GM19239 (cell line): Measurements from ENCODE around the gene ARSK.

Experiments
- DNase-seq: peaks from one replicate; pipeline ENCODE4 v3.0.0; 2011; ENCODE audit warnings: low spot score; ENCODE audit not compliant: insufficient read length
- FAIRE-seq: peaks from 2 replicates; lab custom pipeline; 2011; peaks lifted over from hg19 to GRCh38; lab: Jason Lieb, UNC

The ARSK gene

DNA sequence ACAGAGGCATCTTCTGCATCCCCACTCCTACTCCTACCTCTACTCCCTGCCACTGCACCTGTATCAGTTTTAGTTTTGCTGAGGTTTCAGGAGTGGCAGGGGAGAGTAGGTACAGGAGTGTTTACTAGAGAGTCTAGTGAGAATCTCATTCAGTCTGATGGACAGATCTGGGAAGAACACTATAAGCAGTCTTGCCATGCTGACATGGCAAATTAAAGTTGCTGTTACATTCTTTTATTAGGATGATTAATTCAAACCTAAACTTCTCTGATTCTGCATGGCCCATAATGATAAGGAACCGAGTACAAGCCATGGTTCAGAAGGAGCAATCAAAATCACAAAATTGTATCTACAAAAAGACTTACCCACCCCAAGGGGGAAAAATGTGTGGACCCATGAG lies 7.4 kb downstream of the ARSK start:
- DNase-seq: no peak
- no peak for FAIRE-seq

DNA sequence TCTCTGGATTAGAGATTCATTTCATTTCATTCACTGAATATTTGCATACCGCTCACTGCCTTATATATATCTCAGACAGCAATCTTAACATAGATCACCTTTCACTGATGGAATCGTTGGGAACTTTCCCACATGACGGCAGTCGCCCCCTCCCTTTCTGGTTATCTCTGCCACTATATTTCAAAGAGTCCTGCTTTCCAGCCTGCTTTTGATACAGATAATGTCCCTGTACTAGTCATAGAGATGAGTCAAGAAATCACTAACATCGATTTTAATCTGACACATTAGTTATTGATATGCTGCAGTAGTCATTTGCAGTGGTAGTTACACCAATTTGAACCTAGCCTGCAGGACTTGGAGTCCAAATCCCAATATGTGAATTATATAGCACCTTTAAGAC lies 8.5 kb downstream of the ARSK start:
- FAIRE-seq: no peak
- DNase-seq: no peak

DNA sequence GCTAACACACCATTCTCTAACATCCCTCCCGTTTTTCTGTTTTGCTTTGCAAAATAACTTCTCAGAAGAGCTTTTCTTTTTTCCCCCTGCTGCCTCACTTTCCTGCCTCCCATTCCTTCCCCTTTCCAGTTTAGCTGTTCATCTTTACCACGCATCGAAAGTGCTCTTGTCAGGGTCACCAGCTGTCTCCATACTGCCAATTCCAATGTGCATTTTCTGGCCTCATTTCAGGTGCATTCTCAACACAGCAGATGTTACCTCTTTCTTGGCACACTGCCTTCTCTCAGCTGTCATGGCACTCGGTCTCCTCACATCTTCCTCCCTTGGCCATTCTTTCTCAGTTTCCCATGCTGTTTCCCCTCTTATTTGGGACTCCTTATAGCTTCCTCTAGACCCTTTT lies 9.5 kb downstream of the ARSK start:
- no peak for DNase-seq
- no peak for FAIRE-seq

DNA sequence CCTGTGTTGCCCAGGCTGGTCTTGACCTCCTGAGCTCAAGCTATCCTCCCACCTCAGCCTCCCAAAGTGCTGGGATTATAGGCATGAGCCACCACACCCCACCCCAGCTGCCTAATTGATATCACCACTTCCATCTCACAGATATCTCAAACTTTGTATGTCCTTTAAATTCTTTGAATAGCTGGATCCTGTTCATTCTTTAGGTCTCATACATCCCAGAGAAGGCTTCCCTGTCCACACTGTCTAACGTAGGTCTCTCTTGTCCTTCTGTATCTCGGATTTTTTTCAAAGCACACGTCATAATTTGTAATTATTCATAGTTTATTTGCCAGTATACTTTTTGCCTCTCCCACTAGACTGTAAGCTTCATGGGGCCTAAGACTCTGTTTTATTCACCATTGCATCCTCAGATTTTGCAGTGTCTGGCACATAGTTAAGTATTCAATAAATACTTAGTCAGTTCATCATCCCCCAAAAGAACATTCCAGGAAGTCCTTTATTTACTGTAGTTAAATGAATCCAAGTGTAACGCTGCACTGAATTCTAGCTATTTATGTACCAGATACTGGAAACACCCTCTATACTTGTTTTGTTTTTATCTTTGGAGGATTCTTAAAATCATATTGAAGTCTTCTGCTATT lies 10.5 kb downstream of the ARSK start:
- no peak for DNase-seq
- FAIRE-seq: no peak

DNA sequence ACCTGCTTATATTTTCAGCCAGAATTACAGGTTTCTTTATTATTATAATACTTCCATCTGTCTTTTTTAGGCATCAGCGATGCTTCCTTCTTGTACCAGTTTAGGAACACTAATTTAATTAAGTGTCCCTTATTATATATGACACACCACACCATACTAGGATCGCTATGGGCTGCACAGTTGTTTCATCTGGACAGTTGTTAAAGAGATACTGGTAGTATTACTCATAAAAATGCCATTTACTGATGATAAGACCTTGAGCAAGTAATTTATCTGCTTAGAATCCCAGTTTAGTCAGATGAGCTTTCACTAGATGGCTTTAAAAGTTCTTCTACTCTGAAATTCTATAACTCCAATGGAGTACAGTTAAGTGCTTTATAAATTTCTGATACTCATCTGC lies 17.1 kb downstream of the ARSK start:
- no peak for DNase-seq
- FAIRE-seq: no peak

DNA sequence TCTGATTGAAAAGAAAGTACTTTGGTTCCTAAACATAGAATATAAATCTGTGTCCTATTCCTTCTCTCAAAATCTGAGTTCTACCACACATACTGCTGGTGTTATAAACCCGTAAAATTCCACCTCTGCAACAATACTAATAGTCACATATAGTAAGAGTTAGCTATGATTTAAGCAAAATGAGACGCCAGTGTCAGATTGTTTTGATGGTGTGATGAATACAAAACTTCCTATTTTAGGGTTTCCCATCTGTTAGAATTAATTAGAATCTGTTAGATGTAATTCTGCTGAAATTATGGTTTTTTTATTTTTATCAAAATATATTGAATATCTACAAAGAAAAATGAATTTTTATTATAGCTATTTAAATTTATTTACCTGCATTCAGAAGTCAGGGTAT lies 26.7 kb downstream of the ARSK start:
- DNase-seq (no peak), FAIRE-seq (no peak)

DNA sequence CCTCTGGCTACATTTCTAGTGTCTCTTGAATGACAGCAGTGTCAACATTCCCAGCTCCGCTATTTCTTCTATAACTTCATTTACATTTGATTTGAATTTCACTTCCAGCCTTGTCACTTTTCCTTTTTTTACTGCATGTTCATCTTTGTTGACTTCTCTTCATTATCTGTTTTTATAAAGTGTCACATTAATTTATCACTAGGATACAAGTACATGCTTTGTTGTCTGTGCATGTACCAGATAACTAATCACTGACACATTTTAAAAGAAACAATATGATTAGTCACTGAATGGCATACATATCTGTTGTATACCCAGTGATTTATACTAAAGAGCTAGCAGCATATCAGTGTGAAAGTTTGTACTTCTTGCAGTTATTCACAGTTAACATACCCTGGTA lies 29.1 kb downstream of the ARSK start:
- DNase-seq (no peak), FAIRE-seq (no peak)

DNA sequence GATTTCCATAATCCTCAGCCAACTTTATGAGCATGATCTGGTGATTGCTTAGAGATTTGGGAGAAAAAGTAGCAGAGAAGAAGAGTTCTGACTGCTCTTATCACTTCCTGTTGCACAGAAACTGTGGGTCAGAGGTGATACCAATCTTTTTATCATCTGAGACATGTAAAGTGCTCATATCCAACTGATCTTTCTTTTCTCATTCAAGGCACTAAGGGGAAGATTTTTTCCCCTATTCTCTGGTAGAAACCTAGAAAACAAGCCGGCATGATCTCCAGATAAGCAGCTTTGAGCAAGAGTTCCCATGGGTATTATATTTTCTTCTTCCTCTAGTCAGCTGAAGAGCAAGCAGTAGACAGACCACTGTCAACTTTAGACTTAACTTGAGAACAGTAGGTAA lies 36.0 kb downstream of the ARSK start:
- DNase-seq (no peak), FAIRE-seq (peak; percentile 45)

DNA sequence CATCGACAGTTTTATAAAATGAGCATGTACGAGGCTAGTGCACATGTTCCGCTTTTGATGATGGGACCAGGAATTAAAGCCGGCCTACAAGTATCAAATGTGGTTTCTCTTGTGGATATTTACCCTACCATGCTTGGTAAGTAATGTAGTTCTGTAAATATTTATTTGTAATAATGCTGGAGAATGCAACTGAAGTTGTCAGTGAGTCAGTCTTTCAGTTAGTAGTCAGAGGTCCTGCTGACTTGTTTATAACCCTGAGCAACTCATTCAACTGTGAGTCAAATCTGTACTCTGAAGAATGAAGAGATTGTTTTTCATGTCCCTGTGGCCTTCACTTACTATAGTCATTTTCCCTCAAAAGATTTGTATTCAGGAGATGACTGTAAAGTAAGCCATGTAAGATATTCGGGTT lies 36.6 kb downstream of the ARSK start:
- DNase-seq (no peak), FAIRE-seq (peak; percentile 4)

DNA sequence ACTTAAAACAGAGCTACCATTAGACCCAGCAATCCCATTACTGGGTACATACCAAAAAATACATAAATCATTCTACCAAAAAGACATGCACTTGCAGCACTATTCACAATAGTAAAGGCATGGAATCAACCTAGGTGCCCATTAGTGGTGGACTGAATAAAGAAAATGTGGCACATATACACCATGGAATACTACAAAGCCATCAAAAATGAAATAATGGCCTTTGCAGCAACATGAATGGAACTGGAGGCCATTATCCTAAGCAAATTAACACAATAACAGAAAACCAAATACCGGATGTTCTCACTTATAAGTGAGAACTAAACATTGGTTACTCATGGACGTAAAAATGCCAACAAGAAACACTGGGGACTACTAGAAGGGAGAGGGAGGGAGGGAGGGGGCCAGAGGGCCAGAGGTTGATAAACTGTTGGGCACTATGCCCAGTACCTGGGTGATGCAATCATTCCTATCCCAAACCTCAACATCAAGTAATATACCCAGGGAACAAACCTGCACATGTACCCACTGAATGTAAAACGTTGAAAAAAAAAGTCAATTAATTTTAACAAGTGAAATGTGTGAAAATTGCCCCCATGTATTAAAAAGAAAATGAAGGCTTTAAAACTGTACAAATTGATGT lies 40.5 kb downstream of the ARSK start:
- FAIRE-seq (no peak), DNase-seq (no peak)

DNA sequence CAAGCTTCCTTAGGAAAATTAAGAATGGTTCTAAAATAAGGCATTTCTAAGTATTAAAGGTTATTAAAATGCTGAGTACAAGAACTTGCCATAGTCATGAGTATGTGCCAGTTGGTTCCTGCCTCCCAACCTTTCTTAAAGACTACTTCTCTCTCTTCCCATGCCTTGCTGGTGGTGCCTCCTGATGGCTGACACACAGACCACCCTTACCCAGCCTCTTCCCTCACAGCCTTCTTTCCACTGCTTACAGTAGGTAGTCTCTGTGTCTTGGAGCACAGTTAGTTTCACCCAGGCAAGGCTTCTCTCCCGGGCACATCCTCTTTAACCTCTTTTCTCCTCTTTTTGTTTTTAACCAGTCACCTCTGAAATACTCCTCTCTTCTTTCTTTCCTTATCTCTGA lies 44.4 kb downstream of the ARSK start:
- no peak for DNase-seq
- FAIRE-seq: no peak

DNA sequence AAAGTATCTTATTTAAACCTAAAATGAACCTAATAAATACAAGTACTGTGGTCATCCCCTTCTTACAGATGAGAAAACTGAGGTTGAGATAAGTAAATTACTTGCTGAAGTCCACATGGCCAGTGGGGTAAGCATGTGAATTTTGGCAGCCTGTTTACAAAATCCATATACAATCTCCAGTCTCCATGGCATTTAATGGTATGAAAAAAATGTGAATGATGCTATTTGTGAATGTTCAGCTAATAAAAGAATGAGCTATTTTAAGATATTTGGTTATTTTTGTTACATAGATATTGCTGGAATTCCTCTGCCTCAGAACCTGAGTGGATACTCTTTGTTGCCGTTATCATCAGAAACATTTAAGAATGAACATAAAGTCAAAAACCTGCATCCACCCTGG lies 45.7 kb downstream of the ARSK start:
- FAIRE-seq (no peak), DNase-seq (no peak)

DNA sequence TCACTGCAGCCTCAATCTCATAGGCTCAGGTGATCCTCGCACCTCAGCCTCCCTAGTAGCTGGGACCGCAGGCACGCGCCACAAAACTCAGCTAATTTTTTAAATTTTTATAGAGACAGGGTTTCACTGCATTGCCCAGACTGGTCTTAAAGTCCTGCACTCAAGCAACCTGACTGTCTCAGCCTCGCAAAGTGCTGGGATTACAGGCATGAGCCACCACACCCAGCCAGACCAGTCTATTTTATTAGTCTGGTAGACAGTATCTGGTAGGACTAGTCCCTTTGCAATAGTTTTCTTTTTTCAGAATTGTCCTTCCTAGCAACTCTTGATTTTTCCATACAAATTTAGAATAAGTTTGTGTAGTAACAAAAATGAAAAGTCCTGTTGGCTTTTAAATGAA lies 50.9 kb downstream of the ARSK start:
- DNase-seq (no peak), FAIRE-seq (no peak)

DNA sequence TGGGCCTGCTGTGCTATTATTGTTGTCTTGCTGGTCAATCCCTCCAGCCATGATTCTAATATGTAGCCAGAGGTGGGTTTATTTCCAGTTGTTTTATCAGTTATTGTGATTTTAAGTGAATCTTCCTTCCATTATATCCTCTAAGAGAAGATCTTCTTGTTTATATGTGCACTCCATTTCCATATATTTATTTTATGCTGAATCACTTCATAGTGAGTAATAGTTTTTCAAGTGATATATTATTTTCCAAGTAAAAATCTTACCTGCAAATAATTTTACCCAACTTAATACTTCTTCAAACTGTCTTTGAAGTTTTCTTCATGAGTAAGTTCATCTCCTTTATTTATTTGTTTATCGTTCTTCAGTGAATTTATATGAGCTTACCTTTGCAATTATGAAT lies 51.5 kb downstream of the ARSK start:
- no peak for FAIRE-seq

DNA sequence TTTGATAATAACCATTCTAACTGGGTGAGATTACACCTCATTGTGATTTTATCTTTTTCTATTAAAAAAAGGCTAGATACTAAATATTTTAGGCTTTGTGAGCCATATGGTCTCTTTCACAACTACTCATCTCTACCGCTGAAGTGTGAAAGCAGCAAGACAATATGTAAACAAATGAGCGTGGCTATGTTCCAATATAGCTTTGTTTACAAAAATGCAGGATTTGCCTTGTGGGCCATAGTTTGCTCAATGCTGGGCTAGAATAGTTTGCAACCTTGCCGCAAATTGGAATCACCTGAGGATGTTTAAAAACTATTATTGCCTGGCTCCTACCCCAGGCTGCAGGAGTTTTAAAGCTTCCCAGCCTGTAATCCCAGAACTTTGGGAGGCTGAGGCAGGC lies 54.8 kb downstream of the ARSK start:
- FAIRE-seq: no peak
- no peak for DNase-seq

More for the DNA sequence above, 51.5 kb downstream of the ARSK start:
- DNase-seq: no peak

DNA sequence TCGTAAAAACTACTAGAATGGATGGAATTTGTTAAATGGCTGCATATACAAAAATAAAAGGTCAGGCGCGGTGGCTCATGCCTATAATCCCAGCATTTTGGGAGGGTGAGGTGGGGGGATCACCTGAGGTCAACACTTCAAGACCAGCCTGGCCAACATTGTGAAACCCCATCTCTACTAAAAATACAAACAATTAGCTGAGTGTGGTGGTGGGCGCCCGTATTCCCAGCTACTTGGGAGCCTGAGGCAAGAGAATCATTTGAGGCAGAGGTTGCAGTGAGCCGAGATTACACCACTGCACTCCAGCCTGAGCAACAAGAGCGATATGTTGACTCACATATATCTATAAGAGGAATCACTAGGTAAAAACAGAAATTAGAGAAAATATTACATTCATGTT lies 55.6 kb downstream of the ARSK start:
- FAIRE-seq (no peak), DNase-seq (no peak)

DNA sequence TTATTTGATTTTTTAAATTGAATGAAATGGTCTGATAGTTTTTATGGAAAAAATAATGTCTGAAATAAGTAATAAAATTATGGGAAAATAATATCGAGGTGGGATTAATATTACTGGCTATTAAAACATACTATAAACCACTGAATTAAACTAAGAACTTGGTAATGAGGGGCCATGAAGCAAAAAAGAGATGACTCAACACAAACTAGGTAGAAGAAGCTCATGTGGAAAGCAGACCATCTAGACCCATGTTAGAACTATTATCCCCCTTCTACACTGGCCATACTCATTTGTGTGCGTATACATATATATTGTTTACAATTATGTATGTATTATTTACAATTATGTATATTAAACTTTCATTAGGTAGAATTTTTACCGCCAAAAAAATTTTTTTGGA lies 56.5 kb downstream of the ARSK start:
- DNase-seq (no peak), FAIRE-seq (no peak)

DNA sequence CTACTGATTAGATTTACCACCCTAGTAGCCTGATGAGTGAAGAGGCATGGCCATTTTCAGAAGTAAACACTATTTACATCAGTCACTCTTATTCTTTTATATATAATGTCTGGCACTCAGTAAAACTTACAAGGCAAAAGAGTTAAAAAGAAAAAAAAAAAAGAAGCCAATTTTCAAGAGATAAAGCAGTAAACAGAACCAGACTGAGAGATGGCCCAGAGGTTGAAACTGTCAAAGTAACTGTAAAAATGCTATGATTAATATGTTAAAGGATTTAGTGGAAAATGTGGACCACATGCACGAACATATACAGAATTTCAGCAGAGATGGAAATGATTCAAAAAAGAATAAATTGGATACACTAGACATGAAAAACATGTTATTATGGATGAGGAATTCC lies 58.6 kb downstream of the ARSK start:
- FAIRE-seq (no peak), DNase-seq (no peak)

DNA sequence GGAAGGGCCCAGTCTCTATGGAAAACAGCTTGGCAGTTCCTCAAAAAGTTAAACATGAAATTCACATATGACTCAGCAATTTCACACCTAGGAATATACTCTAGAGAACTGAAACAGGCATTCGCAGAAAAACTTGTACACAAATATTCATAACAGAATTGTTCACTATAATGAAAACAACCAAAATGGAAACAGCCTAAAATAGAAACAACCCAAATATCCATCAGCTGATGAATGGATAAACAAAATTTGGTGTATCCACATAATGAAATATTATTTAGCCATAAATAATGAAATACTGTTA lies 60.2 kb downstream of the ARSK start:
- no peak for DNase-seq
- FAIRE-seq: peak; percentile 81

DNA sequence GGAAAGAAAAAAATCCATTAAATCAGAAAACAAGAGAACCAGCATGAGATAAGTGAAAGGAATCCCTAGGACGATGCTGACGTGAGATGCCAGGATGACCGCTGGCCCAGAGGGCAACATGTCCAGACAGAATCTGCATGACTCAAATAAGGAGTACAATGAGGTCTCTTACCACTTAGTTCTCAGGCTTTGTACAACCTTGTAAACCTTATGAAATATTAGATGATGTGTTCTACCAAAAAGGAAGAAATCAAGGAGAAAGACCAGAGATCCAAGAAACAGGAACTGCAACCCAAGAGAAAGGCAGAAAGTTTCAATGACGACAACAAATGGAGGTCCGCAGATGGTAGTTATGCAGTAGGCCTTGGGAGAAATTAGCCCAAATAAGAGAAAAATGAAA lies 62.2 kb downstream of the ARSK start:
- no peak for FAIRE-seq

DNA sequence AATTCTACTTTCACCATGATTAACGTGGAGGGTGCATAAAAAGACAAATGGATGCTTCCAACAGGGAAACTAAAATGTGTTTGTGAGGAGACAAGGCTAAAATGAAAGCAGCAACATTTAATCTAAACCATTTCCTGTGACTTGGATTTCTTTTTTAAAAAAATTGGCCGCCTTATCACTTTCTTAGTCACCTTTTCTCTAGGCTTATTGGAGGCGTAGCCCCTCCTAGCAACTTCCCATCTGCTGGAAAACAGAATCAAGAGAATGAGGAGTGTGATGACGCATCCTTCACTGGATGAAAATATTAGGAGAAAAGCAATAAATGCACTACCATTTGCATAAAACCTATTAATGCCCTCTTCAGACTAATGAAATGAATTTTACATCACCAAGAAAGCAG lies 64.2 kb downstream of the ARSK start:
- DNase-seq (no peak), FAIRE-seq (no peak)

More for the DNA sequence above, 62.2 kb downstream of the ARSK start:
- DNase-seq: no peak

DNA sequence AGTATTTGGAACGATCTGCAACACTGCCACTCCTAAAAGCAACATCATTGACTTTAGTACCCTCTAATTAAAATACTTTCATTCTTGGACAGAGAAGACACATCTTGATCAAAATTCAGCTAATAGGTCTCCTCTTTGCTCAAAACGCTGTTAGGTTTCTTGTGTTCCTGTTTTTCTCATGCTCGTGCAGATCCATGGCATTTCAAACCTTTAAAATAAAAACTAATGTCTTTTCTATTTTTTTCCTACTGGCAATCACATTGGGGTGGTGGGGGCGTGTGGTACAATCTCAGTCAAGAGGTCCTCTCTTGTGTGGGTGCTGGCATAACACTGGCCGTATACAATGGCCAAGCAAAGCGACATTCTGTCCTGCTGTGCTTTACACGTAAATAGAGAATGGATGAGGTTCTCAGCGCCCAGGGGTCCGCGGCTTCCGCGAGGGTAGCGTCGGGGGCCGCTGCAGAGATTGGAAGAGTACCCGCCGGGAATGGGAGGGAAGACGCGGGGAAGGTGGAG lies 64.7 kb downstream of the ARSK start:
- DNase-seq (no peak), FAIRE-seq (peak; percentile 47)
